ENCODE data around the gene TEC.

TEC gene

DNA sequence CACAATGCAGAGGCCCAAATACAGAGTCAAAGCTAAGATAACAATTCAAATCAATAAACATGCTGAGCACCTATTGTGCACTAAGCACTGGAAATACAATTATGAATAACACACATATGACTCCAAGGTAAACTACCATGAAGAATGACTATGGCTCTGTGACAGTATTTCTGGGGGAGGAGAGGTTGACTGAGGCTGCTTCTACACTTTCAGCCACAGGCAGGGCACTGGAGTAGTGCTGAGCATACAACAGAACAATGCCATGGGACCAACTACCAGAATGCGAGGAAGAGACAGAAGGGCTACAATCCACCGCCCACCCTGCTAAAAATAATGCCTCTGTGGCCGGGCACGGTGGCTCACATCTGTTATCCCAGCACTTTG, 13.7 kb downstream of the TEC start:
- Histone ChIP-seq H3K4me1 (ENCODE audit: control insufficient read depth in 5 of 5, insufficient read depth in 5 of 5, low read length in 5 of 5) (peaks cover 0 to 5% (median 4%) of the 10 kb centered on the region in 5 donors), H3K9ac (ENCODE audit: low read length in 5 of 5) (no peak overlapping the region), H3K36me3 (ENCODE audit: control insufficient read depth in 5 of 5, insufficient read depth in 5 of 5, low read length in 5 of 5) (no peaks in the 10 kb centered on the region), H3K4me3 (ENCODE audit: low read depth in 1 of 5, low read length in 5 of 5) (no peak overlapping the region), H3K27me3 (ENCODE audit: control insufficient read depth in 5 of 5, insufficient read depth in 4 of 5, low read length in 5 of 5) (no peaks in the 10 kb centered on the region), H3K9me3 (ENCODE audit: control insufficient read depth in 5 of 5, low read length in 5 of 5) (no peaks in the 10 kb centered on the region), H3K27ac (ENCODE audit: low read depth, low read length) (no peak overlapping the region)

DNA sequence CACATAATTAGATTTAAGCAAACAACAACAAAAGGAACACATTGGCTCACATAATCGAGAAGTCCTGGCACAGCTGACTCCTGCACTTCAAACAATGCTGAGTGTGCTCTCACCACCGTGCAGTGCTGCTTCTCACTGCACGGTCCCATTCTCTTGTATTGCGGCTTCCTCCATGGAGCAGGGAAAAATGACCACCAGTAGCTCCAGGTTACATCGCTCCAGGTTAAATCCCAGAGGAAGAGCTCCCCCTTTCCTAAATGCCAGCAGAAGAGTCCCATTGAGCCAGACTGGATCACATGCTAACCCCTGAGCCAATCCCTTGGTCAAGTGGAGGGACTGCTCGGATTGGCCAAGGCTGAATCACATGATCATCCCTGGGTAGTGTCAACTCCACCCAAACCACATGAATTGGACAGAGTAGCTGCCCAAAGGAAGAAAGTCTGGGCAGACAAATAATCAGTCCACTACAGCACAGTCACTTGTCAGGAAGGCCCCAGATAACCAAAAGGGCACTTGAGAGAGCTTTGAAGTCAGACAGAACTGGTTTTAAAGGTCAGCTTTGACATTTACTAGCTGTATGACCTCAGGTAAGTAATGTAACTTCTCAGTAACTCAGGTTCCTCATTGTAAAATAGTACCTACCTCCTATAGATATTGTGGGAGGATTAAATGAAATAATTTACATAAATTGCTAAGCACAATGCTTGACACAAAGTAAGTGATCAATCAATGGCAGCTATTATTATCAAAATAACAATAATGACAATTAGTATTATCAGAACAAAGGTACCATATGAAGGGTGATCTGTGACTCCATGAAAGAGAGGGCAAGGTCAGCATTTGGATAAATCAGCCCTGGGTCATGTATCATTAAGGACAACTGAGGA, 14.3 kb downstream of the TEC start:
- no peak overlapping the region for H3K27ac ChIP-seq (ENCODE audit: low read depth, low read length)
- H3K9ac ChIP-seq (ENCODE audit: low read length in 5 of 5), result no peak overlapping the region
- no peaks in the 10 kb centered on the region for H3K36me3 ChIP-seq (ENCODE audit: control insufficient read depth in 5 of 5, insufficient read depth in 5 of 5, low read length in 5 of 5)
- H3K4me1 ChIP-seq (ENCODE audit: control insufficient read depth in 5 of 5, insufficient read depth in 5 of 5, low read length in 5 of 5), result peaks cover 0 to 5% (median 4%) of the 10 kb centered on the region in 5 donors
- H3K4me3 ChIP-seq (ENCODE audit: low read depth in 1 of 5, low read length in 5 of 5), result no peak overlapping the region
- H3K27me3 ChIP-seq (ENCODE audit: control insufficient read depth in 5 of 5, insufficient read depth in 4 of 5, low read length in 5 of 5), result no peaks in the 10 kb centered on the region
- no peaks in the 10 kb centered on the region for H3K9me3 ChIP-seq (ENCODE audit: control insufficient read depth in 5 of 5, low read length in 5 of 5)

- Histone ChIP-seq H3K36me3 (ENCODE audit: control insufficient read depth in 5 of 5, insufficient read depth in 5 of 5, low read length in 5 of 5) (no peaks in the 10 kb centered on the region), H3K27ac (ENCODE audit: low read depth, low read length) (no peak overlapping the region), H3K4me3 (ENCODE audit: low read depth in 1 of 5, low read length in 5 of 5) (no peak overlapping the region), H3K27me3 (ENCODE audit: control insufficient read depth in 5 of 5, insufficient read depth in 4 of 5, low read length in 5 of 5) (no peaks in the 10 kb centered on the region), H3K9me3 (ENCODE audit: control insufficient read depth in 5 of 5, low read length in 5 of 5) (no peaks in the 10 kb centered on the region), H3K9ac (ENCODE audit: low read length in 5 of 5) (no peak overlapping the region), H3K4me1 (ENCODE audit: control insufficient read depth in 5 of 5, insufficient read depth in 5 of 5, low read length in 5 of 5) (peaks cover 0 to 5% (median 4%) of the 10 kb centered on the region in 5 donors)
Observed at GRCh38 chr4:48254381-48255071, 15.1 kb downstream of the TEC start.

DNA sequence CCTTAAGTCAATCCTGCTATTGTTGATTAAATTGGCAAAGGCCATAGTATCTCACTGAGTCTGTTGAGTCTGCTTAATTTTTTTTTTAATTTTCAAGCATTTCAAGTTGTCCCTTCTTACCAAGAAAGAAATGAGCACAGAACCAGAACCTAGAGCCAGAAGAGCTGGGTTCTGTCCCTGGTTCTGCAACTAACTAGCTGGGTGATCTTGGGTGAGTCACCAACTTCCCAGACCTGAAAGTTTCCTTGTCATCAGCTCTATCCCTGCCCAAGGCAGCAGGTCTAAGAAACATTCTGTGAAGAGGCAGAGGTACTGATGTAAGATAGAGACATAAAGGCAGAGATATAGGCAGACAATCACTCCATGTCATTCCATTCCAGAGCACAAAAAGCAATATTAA, 17.3 kb downstream of the TEC start:
- Histone ChIP-seq H3K9me3 (ENCODE audit: control insufficient read depth in 5 of 5, low read length in 5 of 5) (no peaks in the 10 kb centered on the region), H3K4me1 (ENCODE audit: control insufficient read depth in 5 of 5, insufficient read depth in 5 of 5, low read length in 5 of 5) (peaks cover 0 to 5% (median 4%) of the 10 kb centered on the region in 5 donors)

DNA sequence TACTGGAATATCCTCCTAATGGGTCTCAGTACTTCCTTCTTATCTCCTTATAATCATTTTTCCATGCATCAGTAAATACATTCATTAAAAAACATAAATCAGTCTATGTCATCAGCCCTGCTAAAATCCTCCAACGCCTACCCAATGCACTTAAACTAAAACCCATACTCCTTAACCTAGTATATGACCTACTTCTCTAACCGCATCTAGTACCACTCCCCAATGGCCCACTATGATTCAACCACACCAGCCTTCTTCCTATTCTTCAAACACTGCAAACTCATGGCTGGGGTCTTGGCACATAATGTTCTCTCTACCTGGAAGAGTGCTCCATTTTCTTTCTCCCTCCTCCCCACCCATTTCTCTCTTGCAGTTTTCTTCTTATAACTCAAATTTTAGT, 18.7 kb downstream of the TEC start:
- no peak overlapping the region for H3K9ac ChIP-seq (ENCODE audit: low read length in 5 of 5)
- H3K27me3 ChIP-seq (ENCODE audit: control insufficient read depth in 5 of 5, insufficient read depth in 4 of 5, low read length in 5 of 5), result no peaks in the 10 kb centered on the region
- H3K4me1 ChIP-seq (ENCODE audit: control insufficient read depth in 5 of 5, insufficient read depth in 5 of 5, low read length in 5 of 5), result peaks cover 0 to 5% (median 4%) of the 10 kb centered on the region in 5 donors
- H3K36me3 ChIP-seq (ENCODE audit: control insufficient read depth in 5 of 5, insufficient read depth in 5 of 5, low read length in 5 of 5), result no peaks in the 10 kb centered on the region
- no peak overlapping the region for H3K27ac ChIP-seq (ENCODE audit: low read depth, low read length)
- H3K9me3 ChIP-seq (ENCODE audit: control insufficient read depth in 5 of 5, low read length in 5 of 5), result no peaks in the 10 kb centered on the region
- H3K4me3 ChIP-seq (ENCODE audit: low read depth in 1 of 5, low read length in 5 of 5), result no peak overlapping the region

More for the DNA sequence above, 17.3 kb downstream of the TEC start:
- H3K27me3 ChIP-seq (ENCODE audit: control insufficient read depth in 5 of 5, insufficient read depth in 4 of 5, low read length in 5 of 5), result no peaks in the 10 kb centered on the region
- H3K27ac ChIP-seq (ENCODE audit: low read depth, low read length), result no peak overlapping the region
- H3K36me3 ChIP-seq (ENCODE audit: control insufficient read depth in 5 of 5, insufficient read depth in 5 of 5, low read length in 5 of 5), result no peaks in the 10 kb centered on the region
- no peak overlapping the region for H3K4me3 ChIP-seq (ENCODE audit: low read depth in 1 of 5, low read length in 5 of 5)
- H3K9ac ChIP-seq (ENCODE audit: low read length in 5 of 5), result no peak overlapping the region

DNA sequence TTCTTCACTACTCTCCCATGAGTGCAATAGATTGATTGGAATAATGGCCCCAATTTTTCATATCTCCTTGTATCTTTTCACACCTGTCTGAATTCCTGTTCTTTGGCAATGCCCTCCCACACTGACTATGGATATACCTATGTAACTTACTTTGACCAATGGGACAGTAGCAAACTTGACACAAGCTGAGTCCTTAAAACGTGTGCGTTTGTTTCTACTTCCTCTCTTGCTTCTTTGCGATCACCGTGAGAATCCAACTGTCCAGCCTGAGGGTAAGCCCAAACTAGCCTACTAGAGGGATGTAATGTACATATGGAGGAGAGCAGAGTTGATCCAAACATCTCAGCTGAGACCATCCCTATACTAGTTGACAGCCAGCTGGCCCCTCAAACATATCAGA, 19.3 kb downstream of the TEC start:
- peaks cover 0 to 5% (median 4%) of the 10 kb centered on the region in 5 donors for H3K4me1 ChIP-seq (ENCODE audit: control insufficient read depth in 5 of 5, insufficient read depth in 5 of 5, low read length in 5 of 5)
- H3K27me3 ChIP-seq (ENCODE audit: control insufficient read depth in 5 of 5, insufficient read depth in 4 of 5, low read length in 5 of 5), result no peaks in the 10 kb centered on the region
- no peak overlapping the region for H3K4me3 ChIP-seq (ENCODE audit: low read depth in 1 of 5, low read length in 5 of 5)
- no peak overlapping the region for H3K9ac ChIP-seq (ENCODE audit: low read length in 5 of 5)
- no peaks in the 10 kb centered on the region for H3K9me3 ChIP-seq (ENCODE audit: control insufficient read depth in 5 of 5, low read length in 5 of 5)
- H3K36me3 ChIP-seq (ENCODE audit: control insufficient read depth in 5 of 5, insufficient read depth in 5 of 5, low read length in 5 of 5), result no peaks in the 10 kb centered on the region
- H3K27ac ChIP-seq (ENCODE audit: low read depth, low read length), result no peak overlapping the region

DNA sequence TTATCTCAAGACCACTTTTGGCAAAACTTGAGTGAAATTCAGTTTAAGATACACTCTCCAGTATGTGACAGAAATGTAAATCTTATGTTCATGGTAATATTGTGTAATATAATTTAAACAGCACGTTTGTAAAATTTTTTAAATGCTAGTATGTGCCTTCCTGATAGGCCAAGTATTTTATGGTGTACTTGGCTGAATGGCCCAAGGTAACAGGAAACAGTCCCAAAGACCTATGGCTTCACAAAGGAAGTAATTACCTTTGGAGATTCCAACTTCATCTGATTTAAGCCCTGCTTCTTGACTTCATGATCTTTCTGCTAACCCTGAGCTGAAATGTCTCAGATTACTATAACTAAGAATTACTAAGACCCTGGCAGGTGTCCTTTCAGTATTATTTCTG, 20.3 kb downstream of the TEC start:
- Histone ChIP-seq H3K9ac (ENCODE audit: low read length in 5 of 5) (no peak overlapping the region), H3K36me3 (ENCODE audit: control insufficient read depth in 5 of 5, insufficient read depth in 5 of 5, low read length in 5 of 5) (no peaks in the 10 kb centered on the region), H3K4me1 (ENCODE audit: control insufficient read depth in 5 of 5, insufficient read depth in 5 of 5, low read length in 5 of 5) (peaks cover 0 to 4% (median 4%) of the 10 kb centered on the region in 5 donors), H3K9me3 (ENCODE audit: control insufficient read depth in 5 of 5, low read length in 5 of 5) (no peaks in the 10 kb centered on the region), H3K27me3 (ENCODE audit: control insufficient read depth in 5 of 5, insufficient read depth in 4 of 5, low read length in 5 of 5) (no peaks in the 10 kb centered on the region), H3K4me3 (ENCODE audit: low read depth in 1 of 5, low read length in 5 of 5) (no peak overlapping the region), H3K27ac (ENCODE audit: low read depth, low read length) (no peak overlapping the region)

GRCh38 chr4:48248559-48248953, 21.1 kb downstream of the TEC start:
- H3K27ac ChIP-seq (ENCODE audit: low read depth, low read length), result no peak overlapping the region

DNA sequence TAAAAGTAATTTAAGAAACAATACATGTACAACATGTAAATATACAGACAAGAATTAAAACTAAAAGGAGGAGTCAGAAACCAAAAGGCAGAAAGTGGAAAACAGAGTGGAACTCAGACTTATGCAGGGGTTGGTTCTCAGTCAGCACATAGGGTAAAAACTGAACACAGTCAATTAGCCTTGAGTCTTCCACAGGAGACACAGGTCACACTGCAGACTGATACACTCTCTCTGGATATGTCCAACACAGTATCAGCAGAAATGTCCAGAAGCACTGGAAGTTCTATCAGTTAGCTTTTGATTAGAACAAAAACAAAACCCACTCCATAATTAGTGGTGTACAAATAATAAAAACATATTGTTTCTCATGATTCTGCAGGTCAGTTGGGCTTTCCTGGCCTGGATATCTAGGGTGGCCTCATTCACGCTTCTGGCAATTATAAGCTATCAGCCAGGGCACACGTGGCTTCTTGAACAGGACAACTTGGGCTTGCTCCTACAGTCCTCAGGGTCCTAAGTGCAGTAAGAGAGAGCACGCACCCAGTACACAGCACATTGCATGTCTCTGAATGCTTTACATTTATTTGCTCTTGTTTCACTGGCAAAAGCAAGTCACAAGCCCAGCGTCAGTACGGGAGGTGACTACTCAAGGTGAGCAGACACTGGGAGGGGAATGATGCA, 21.6 kb downstream of the TEC start:
- no peaks in the 10 kb centered on the region for H3K4me1 ChIP-seq (ENCODE audit: control insufficient read depth in 5 of 5, insufficient read depth in 5 of 5, low read length in 5 of 5)
- H3K4me3 ChIP-seq (ENCODE audit: low read depth in 1 of 5, low read length in 5 of 5), result no peak overlapping the region
- H3K9ac ChIP-seq (ENCODE audit: low read length in 5 of 5), result no peak overlapping the region
- H3K36me3 ChIP-seq (ENCODE audit: control insufficient read depth in 5 of 5, insufficient read depth in 5 of 5, low read length in 5 of 5), result no peaks in the 10 kb centered on the region
- H3K27ac ChIP-seq (ENCODE audit: low read depth, low read length), result no peak overlapping the region
- H3K9me3 ChIP-seq (ENCODE audit: control insufficient read depth in 5 of 5, low read length in 5 of 5), result no peaks in the 10 kb centered on the region
- no peaks in the 10 kb centered on the region for H3K27me3 ChIP-seq (ENCODE audit: control insufficient read depth in 5 of 5, insufficient read depth in 4 of 5, low read length in 5 of 5)

More at GRCh38 chr4:48248559-48248953, 21.1 kb downstream of the TEC start:
- H3K36me3 ChIP-seq (ENCODE audit: control insufficient read depth in 5 of 5, insufficient read depth in 5 of 5, low read length in 5 of 5), result no peaks in the 10 kb centered on the region
- H3K4me3 ChIP-seq (ENCODE audit: low read depth in 1 of 5, low read length in 5 of 5), result no peak overlapping the region
- no peaks in the 10 kb centered on the region for H3K4me1 ChIP-seq (ENCODE audit: control insufficient read depth in 5 of 5, insufficient read depth in 5 of 5, low read length in 5 of 5)
- no peaks in the 10 kb centered on the region for H3K27me3 ChIP-seq (ENCODE audit: control insufficient read depth in 5 of 5, insufficient read depth in 4 of 5, low read length in 5 of 5)
- H3K9me3 ChIP-seq (ENCODE audit: control insufficient read depth in 5 of 5, low read length in 5 of 5), result no peaks in the 10 kb centered on the region
- no peak overlapping the region for H3K9ac ChIP-seq (ENCODE audit: low read length in 5 of 5)

Data from subcutaneous abdominal adipose tissue (tissue), 5 donors.